ENCODE results near the gene AKR1C8.
"Not testable (repeated sequence)": the region's sequence is repeated elsewhere in the genome, so short reads cannot be mapped to it uniquely, and the experiment has no call there.

AKR1C8 gene

GRCh38 chr10:5143137-5143536 is 41.8 kb downstream of the AKR1C8 start:
- H4K91ac ChIP-seq (ENCODE audit: low read depth, low read length): no peak overlapping the region
- WGBS (ENCODE audit: extremely low coverage, insufficient coverage, insufficient read length): no CpG with 5 or more reads among the region's 5 CpGs
- H3K18ac ChIP-seq (ENCODE audit: low read length): no peak overlapping the region

GRCh38 chr10:5142199-5142598 is 42.8 kb downstream of the AKR1C8 start:
- H2BK12ac ChIP-seq (ENCODE audit: low read length): no peak overlapping the region
- no peak overlapping the region for H3K4me3 ChIP-seq (ENCODE audit: low read depth, low read length)
- no peak overlapping the region for H3K4me2 ChIP-seq (ENCODE audit: low read length)
- H4K8ac ChIP-seq (ENCODE audit: low read depth, low read length): no peak overlapping the region
- no peak overlapping the region for H2BK120ac ChIP-seq (ENCODE audit: insufficient read depth, low read length, poor library complexity)
- H3K4me1 ChIP-seq (ENCODE audit: control insufficient read depth in 1 of 2, insufficient read depth in 2 of 2, low read length in 2 of 2): no peaks in the 10 kb centered on the region
- H3K4ac ChIP-seq (ENCODE audit: low read depth, low read length): no peak overlapping the region
- H4K91ac ChIP-seq (ENCODE audit: low read depth, low read length): no peak overlapping the region
- no peak overlapping the region for H3K18ac ChIP-seq (ENCODE audit: low read length)
- H2AK5ac ChIP-seq (ENCODE audit: low read length): no peak overlapping the region
- H4K12ac ChIP-seq (ENCODE audit: low read depth, low read length): no peak overlapping the region
- H3K79me1 ChIP-seq (ENCODE audit: low read length): no peaks in the 10 kb centered on the region
- no peak overlapping the region for H3K27ac ChIP-seq (ENCODE audit: low read depth, low read length)
- no peak overlapping the region for H3K23ac ChIP-seq (ENCODE audit: low read length)
- H2AFZ ChIP-seq (ENCODE audit: insufficient read depth, low read length, poor library complexity): no peak overlapping the region
- no peaks in the 10 kb centered on the region for H3K27me3 ChIP-seq (ENCODE audit: insufficient read depth, low read length)
- no peaks in the 10 kb centered on the region for H3K9me3 ChIP-seq (ENCODE audit: insufficient read depth, low read depth, low read length)
- no peak overlapping the region for H3K14ac ChIP-seq (ENCODE audit: low read length)
- no peaks in the 10 kb centered on the region for H3K79me2 ChIP-seq (ENCODE audit: control insufficient read depth, insufficient read depth, low read length, poor library complexity)
- no peak for DNase-seq
- no peak overlapping the region for H2BK5ac ChIP-seq (ENCODE audit: low read depth, low read length, poor library complexity)
- no peak overlapping the region for H3K9ac ChIP-seq (ENCODE audit: low read length)
- no peaks in the 10 kb centered on the region for H3K36me3 ChIP-seq (ENCODE audit: control insufficient read depth in 1 of 2, insufficient read depth in 2 of 2, low read length in 2 of 2)
- no CpG with 5 or more reads among the region's 4 CpGs for WGBS (ENCODE audit: extremely low coverage, insufficient coverage, insufficient read length)

More at GRCh38 chr10:5143137-5143536, 41.8 kb downstream of the AKR1C8 start:
- Histone ChIP-seq H3K4ac (ENCODE audit: low read depth, low read length) (no peak overlapping the region), H3K9ac (ENCODE audit: low read length) (no peak overlapping the region), H3K4me1 (ENCODE audit: control insufficient read depth in 1 of 2, insufficient read depth in 2 of 2, low read length in 2 of 2) (no peaks in the 10 kb centered on the region), H2BK120ac (ENCODE audit: insufficient read depth, low read length, poor library complexity) (no peak overlapping the region), H3K4me2 (ENCODE audit: low read length) (no peak overlapping the region), H3K14ac (ENCODE audit: low read length) (no peak overlapping the region), H3K27me3 (ENCODE audit: insufficient read depth, low read length) (no peaks in the 10 kb centered on the region), H3K79me2 (ENCODE audit: control insufficient read depth, insufficient read depth, low read length, poor library complexity) (no peaks in the 10 kb centered on the region), H4K8ac (ENCODE audit: low read depth, low read length) (no peak overlapping the region), H3K9me3 (ENCODE audit: insufficient read depth, low read depth, low read length) (peaks cover 3% of the 10 kb centered on the region), H3K27ac (ENCODE audit: low read depth, low read length) (no peak overlapping the region), H3K4me3 (ENCODE audit: low read depth, low read length) (no peak overlapping the region), H2BK12ac (ENCODE audit: low read length) (no peak overlapping the region), H2AFZ (ENCODE audit: insufficient read depth, low read length, poor library complexity) (no peak overlapping the region), H4K12ac (ENCODE audit: low read depth, low read length) (no peak overlapping the region), H2AK5ac (ENCODE audit: low read length) (no peak overlapping the region), H2BK5ac (ENCODE audit: low read depth, low read length, poor library complexity) (no peak overlapping the region), H3K79me1 (ENCODE audit: low read length) (no peaks in the 10 kb centered on the region), H3K36me3 (ENCODE audit: control insufficient read depth in 1 of 2, insufficient read depth in 2 of 2, low read length in 2 of 2) (no peaks in the 10 kb centered on the region), H3K23ac (ENCODE audit: low read length) (no peak overlapping the region)
- no peak for DNase-seq

- H3K79me2 ChIP-seq (ENCODE audit: control insufficient read depth, insufficient read depth, low read length, poor library complexity); H3K79me1 ChIP-seq (ENCODE audit: low read length); H2BK5ac ChIP-seq (ENCODE audit: low read depth, low read length, poor library complexity); H4K91ac ChIP-seq (ENCODE audit: low read depth, low read length); H3K9me3 ChIP-seq (ENCODE audit: insufficient read depth, low read depth, low read length); DNase-seq; H3K9ac ChIP-seq (ENCODE audit: low read length); H3K18ac ChIP-seq (ENCODE audit: low read length); H3K4ac ChIP-seq (ENCODE audit: low read depth, low read length); H3K27ac ChIP-seq (ENCODE audit: low read depth, low read length); H3K4me1 ChIP-seq (ENCODE audit: control insufficient read depth in 1 of 2, insufficient read depth in 2 of 2, low read length in 2 of 2); H4K12ac ChIP-seq (ENCODE audit: low read depth, low read length); H2BK12ac ChIP-seq (ENCODE audit: low read length); H3K36me3 ChIP-seq (ENCODE audit: control insufficient read depth in 1 of 2, insufficient read depth in 2 of 2, low read length in 2 of 2); H2AK5ac ChIP-seq (ENCODE audit: low read length); H2AFZ ChIP-seq (ENCODE audit: insufficient read depth, low read length, poor library complexity); H3K27me3 ChIP-seq (ENCODE audit: insufficient read depth, low read length); H3K14ac ChIP-seq (ENCODE audit: low read length); H3K23ac ChIP-seq (ENCODE audit: low read length); H4K8ac ChIP-seq (ENCODE audit: low read depth, low read length); H3K4me3 ChIP-seq (ENCODE audit: low read depth, low read length); H2BK120ac ChIP-seq (ENCODE audit: insufficient read depth, low read length, poor library complexity); H3K4me2 ChIP-seq (ENCODE audit: low read length): not testable (repeated sequence)
- no CpG with 5 or more reads among the region's 4 CpGs for WGBS (ENCODE audit: extremely low coverage, insufficient coverage, insufficient read length)
Measured at GRCh38 chr10:5137699-5138098, 47.3 kb downstream of the AKR1C8 start.

- no peak overlapping the region for H2AK5ac ChIP-seq (ENCODE audit: low read length)
- H4K8ac ChIP-seq (ENCODE audit: low read depth, low read length): no peak overlapping the region
- H3K27me3 ChIP-seq (ENCODE audit: insufficient read depth, low read length): no peaks in the 10 kb centered on the region
- H4K91ac ChIP-seq (ENCODE audit: low read depth, low read length): no peak overlapping the region
- no peak for DNase-seq
- H3K4ac ChIP-seq (ENCODE audit: low read depth, low read length): no peak overlapping the region
- no peaks in the 10 kb centered on the region for H3K36me3 ChIP-seq (ENCODE audit: control insufficient read depth in 1 of 2, insufficient read depth in 2 of 2, low read length in 2 of 2)
- no peak overlapping the region for H3K4me3 ChIP-seq (ENCODE audit: low read depth, low read length)
- no peak overlapping the region for H2BK120ac ChIP-seq (ENCODE audit: insufficient read depth, low read length, poor library complexity)
- H3K27ac ChIP-seq (ENCODE audit: low read depth, low read length): no peak overlapping the region
- H3K79me1 ChIP-seq (ENCODE audit: low read length): no peaks in the 10 kb centered on the region
- H3K9ac ChIP-seq (ENCODE audit: low read length): no peak overlapping the region
- no peak overlapping the region for H2BK12ac ChIP-seq (ENCODE audit: low read length)
- H4K12ac ChIP-seq (ENCODE audit: low read depth, low read length): no peak overlapping the region
- no peaks in the 10 kb centered on the region for H3K4me1 ChIP-seq (ENCODE audit: control insufficient read depth in 1 of 2, insufficient read depth in 2 of 2, low read length in 2 of 2)
- H3K4me2 ChIP-seq (ENCODE audit: low read length): no peak overlapping the region
- no peak overlapping the region for H3K18ac ChIP-seq (ENCODE audit: low read length)
- no peaks in the 10 kb centered on the region for H3K9me3 ChIP-seq (ENCODE audit: insufficient read depth, low read depth, low read length)
- no peaks in the 10 kb centered on the region for H3K79me2 ChIP-seq (ENCODE audit: control insufficient read depth, insufficient read depth, low read length, poor library complexity)
- H2BK5ac ChIP-seq (ENCODE audit: low read depth, low read length, poor library complexity): no peak overlapping the region
- H3K23ac ChIP-seq (ENCODE audit: low read length): no peak overlapping the region
- H2AFZ ChIP-seq (ENCODE audit: insufficient read depth, low read length, poor library complexity): no peak overlapping the region
- WGBS (ENCODE audit: extremely low coverage, insufficient coverage, insufficient read length): no CpG with 5 or more reads among the region's 1 CpG
- no peak overlapping the region for H3K14ac ChIP-seq (ENCODE audit: low read length)
Measured at GRCh38 chr10:5136468-5137087, 48.4 kb downstream of the AKR1C8 start.

Data from trophoblast cell (in vitro differentiated cells and primary cell).